Ovary (tissue), 9 donors: ENCODE results near the gene DIMT1. TPM values are rescaled to one million over a fixed set of nuclear protein-coding genes. Genes with fewer than 3 reads are reported as not detected.

Experiments
- DNase-seq, 5 donors: peaks; one replicate each; pipeline ENCODE4 v3.0.0-alpha.2; 2019 to 2020
- H3K27ac ChIP-seq, 2 donors: fragments of 200-600 bp; one replicate each; pipeline versions ENCODE4 v1.5.1 to v1.8.0; 2019 to 2022
- H3K27me3 ChIP-seq: fragments of 200-600 bp; one replicate; pipeline ENCODE4 v1.8.0; 2022
- H3K36me3 ChIP-seq: fragments of 200-600 bp; sonication (generic); one replicate; pipeline ENCODE4 v1.5.1; 2019
- H3K4me1 ChIP-seq: one replicate; pipeline ENCODE4 v1.8.1; 2013; ENCODE audit warnings: mild to moderate bottlenecking, moderate library complexity; ENCODE audit not compliant: insufficient read depth
- H3K4me3 ChIP-seq: fragments of 200-600 bp; sonication (generic); one replicate; pipeline ENCODE4 v1.5.1; 2017
- H3K9me3 ChIP-seq, 2 donors: fragments of 200-600 bp in 1 of 2; sonication (generic) in 1 of 2; one replicate each; pipeline versions ENCODE4 v1.5.1 to v1.8.1; 2013 to 2019; ENCODE audit warnings: mild to moderate bottlenecking in 1 of 2, moderate library complexity in 1 of 2
- CTCF ChIP-seq, 3 donors: fragments of 450-650 bp in 2 of 3; fragments of 200-600 bp in 1 of 3; IDR thresholded peaks; one replicate each; pipeline versions ENCODE4 v1.5.1 to v1.8.0; 2016 to 2022; ENCODE audit warnings: antibody characterized with exemption in 3 of 3, mild to moderate bottlenecking in 1 of 3
- EP300 ChIP-seq: sonication (generic); formaldehyde crosslinking; IDR thresholded peaks from one replicate; pipeline ENCODE4 v1.6.1; 2017; ENCODE audit warnings: antibody characterized with exemption
- POLR2A ChIP-seq: fragments of 450-650 bp; IDR thresholded peaks from one replicate; pipeline ENCODE4 v1.6.1; 2017; ENCODE audit warnings: antibody characterized with exemption, mild to moderate bottlenecking, moderate library complexity
- WGBS, 3 donors: extraction: QIAGEN DNeasy Blood & Tissue Kit in 1 of 3; methylation state at CpG; one replicate each; pipeline versions ENCODE4 v1.1.5 to v1.1.7; 2013 to 2017; 5-methylcytosine and 5-hydroxymethylcytosine counted together
- intact Hi-C, 4 donors: fragments of 100-400 bp; cut with DNase I; formaldehyde crosslinking; loops; one replicate each; pipeline versions ENCODE4 v1.11.0 to v1.15.1; 2022 to 2023
- polyA plus RNA-seq, 2 donors: library from polyadenylated mRNA; stranded (reverse); fragments of 200-250 nt in 1 of 2; fragments of 350-450 nt in 1 of 2; fragmentation: Illumina TruSeq in 1 of 2; extraction: RNeasy Lipid Tissue Mini Kit (QIAGEN cat#74804) in 1 of 2; gene quantifications; one replicate each; pipeline ENCODE4 v1.2.3, GENCODE V29; 2013 to 2014
- total RNA-seq, 7 donors: library from RNA; depleted of rRNA in 2 of 7; stranded (reverse); fragments of >200 nt in 2 of 7; fragmentation: NEBNext Ultra II Directional in 3 of 7; extraction: Animal tissue kit (Norgen Biotek cat#: 25700) in 3 of 7; gene quantifications; one replicate each; pipeline versions ENCODE4 v1.1.0 to v1.2.4, GENCODE V29; 2016 to 2023
- donor health status: DM: no; HTN: no; CAD: no; lungs with moderate emphysema.
- donor health status: DM: no; HTN: no; CAD: no.
- donor health status: Bipolar disorder and iron deficiency.
- donor health status: DM: yes; HTN: yes; CAD: no.
- donor health status: DM: no; HTN: no; CAD: no.
- donor health status: DM: yes; HTN: yes; CAD: no.

The DIMT1 gene
- total and polyA plus RNA-seq, 9 donors: 17.9 to 29.6 (median 21.7) TPM

- TF ChIP-seq CTCF (IDR thresholded peaks at IDR 0.05) (no peak), EP300 (no peak), POLR2A (no peak)
- Histone ChIP-seq H3K36me3 (no peaks in the 10 kb centered on the region), H3K27ac (no peak overlapping the region)
Observed at GRCh38 chr5:62386824-62387223, 16.9 kb downstream of the DIMT1 start.

GRCh38 chr5:62385816-62386400 lies 17.8 kb downstream of the DIMT1 start:
- no peaks in the 10 kb centered on the region for H3K4me1 ChIP-seq
- no peak overlapping the region for H3K4me3 ChIP-seq
- H3K27me3 ChIP-seq: no peaks in the 10 kb centered on the region
- TF ChIP-seq CTCF (IDR thresholded peaks at IDR 0.05): no peak
- no peak for TF ChIP-seq EP300
- no peak for TF ChIP-seq POLR2A
- 76 to 92% (median 86%) methylated on average over 2 of the region's 2 CpGs for WGBS, 3 donors
- no peak for DNase-seq
- H3K36me3 ChIP-seq: no peaks in the 10 kb centered on the region
- H3K9me3 ChIP-seq: no peaks in the 10 kb centered on the region
- intact Hi-C loops: no loop called here
- no peak overlapping the region for H3K27ac ChIP-seq

More at GRCh38 chr5:62386824-62387223, 16.9 kb downstream of the DIMT1 start:
- intact Hi-C loops: no loop called here
- Histone ChIP-seq H3K27me3 (no peaks in the 10 kb centered on the region), H3K9me3 (no peaks in the 10 kb centered on the region), H3K4me1 (no peaks in the 10 kb centered on the region), H3K4me3 (no peak overlapping the region)
- no peak for DNase-seq

DNA sequence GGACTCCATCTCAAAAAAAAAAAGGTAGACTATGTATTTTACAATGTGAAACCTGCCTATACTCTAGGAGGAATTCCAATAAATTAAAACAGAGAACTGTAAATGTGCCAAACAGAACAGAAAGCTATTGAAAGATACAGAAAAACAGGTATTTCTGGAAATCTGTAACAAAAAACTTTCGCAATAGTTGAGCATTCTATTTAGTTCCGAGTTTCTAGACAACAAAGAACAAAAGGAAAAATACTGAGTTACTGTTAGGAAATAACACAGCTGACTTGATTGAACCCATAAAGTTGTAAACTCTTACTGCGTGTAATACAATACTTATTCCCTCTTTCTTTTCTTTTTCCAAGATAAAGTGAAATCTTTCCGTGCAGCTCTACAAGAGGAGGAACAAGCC lies 18.6 kb downstream of the DIMT1 start:
- WGBS, 3 donors: 78 to 95% (median 93%) methylated on average over 4 of the region's 4 CpGs
- Histone ChIP-seq H3K4me1 (no peaks in the 10 kb centered on the region), H3K4me3 (no peak overlapping the region), H3K36me3 (no peaks in the 10 kb centered on the region), H3K9me3 (no peaks in the 10 kb centered on the region), H3K27me3 (no peaks in the 10 kb centered on the region), H3K27ac (no peak overlapping the region)
- DNase-seq: no peak
- intact Hi-C loops: no loop called here
- TF ChIP-seq POLR2A: no peak
- no peak for TF ChIP-seq EP300
- TF ChIP-seq CTCF (IDR thresholded peaks at IDR 0.05): no peak

DNA sequence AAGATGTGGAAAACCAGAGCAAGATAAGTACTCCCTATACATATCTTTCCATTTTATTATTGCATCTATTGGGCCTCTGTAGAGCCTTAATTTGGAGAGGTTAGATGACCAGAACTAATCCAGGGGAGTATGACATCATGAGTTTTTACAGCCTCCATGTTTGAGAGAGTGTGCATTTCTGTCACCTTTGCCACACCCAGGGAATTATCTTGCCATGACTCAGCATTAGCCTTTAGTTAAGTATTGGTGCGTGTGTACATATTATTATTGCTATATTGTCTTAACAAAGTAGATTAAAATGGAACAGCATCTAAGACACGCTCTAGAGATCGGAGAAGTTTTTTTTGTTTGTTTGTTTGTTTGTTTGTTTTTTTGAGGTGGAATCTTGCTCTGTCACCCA lies 27.6 kb downstream of the DIMT1 start:
- no peak overlapping the region for H3K4me3 ChIP-seq
- no peaks in the 10 kb centered on the region for H3K9me3 ChIP-seq
- H3K27me3 ChIP-seq: no peaks in the 10 kb centered on the region
- H3K27ac ChIP-seq: no peak overlapping the region
- no peak for TF ChIP-seq CTCF (IDR thresholded peaks at IDR 0.05)
- TF ChIP-seq POLR2A: no peak
- TF ChIP-seq EP300: no peak
- DNase-seq: no peak
- intact Hi-C loops: no loop called here
- H3K4me1 ChIP-seq: no peaks in the 10 kb centered on the region
- H3K36me3 ChIP-seq: no peaks in the 10 kb centered on the region
- WGBS, 3 donors: 92 to 98% (median 98%) methylated on average over 3 of the region's 3 CpGs
